Endothelial cell of umbilical vein (primary cell): Measurements from ENCODE around the gene MARK2. TPM values are rescaled to one million over a fixed set of nuclear protein-coding genes. Genes with fewer than 3 reads are reported as not detected.

Experiments used
- BruUV-seq: library from RNA; stranded (reverse); fragments of 400-500 nt; replicated peaks from 2 replicates; lab custom pipeline; 2021; lab: Mats Ljungman, UMichigan
- CTCF ChIA-PET: fragments of 300-600, 350-600 bp; sonication (Branson Sonifier 250); formaldehyde crosslinking; loops from one replicate; lab custom pipeline; 2021; ENCODE audit warnings: antibody characterized with exemption, inconsistent platforms; lab: Charles Lee
- POLR2A ChIA-PET: fragments of 300-600, 350-600 bp; sonication (Branson Sonifier 250); formaldehyde crosslinking; loops from one replicate; lab custom pipeline; 2021; ENCODE audit warnings: antibody characterized with exemption, inconsistent platforms; lab: Charles Lee
- DNase-seq: peaks from one replicate; pipeline ENCODE4 v3.0.0-alpha.2; 2011; ENCODE audit warnings: low read depth, low spot score
- FAIRE-seq: peaks from 2 replicates; lab custom pipeline; 2011; peaks lifted over from hg19 to GRCh38; lab: Jason Lieb, UNC
- H2AFZ ChIP-seq: 2 replicates; pipeline ENCODE4 v1.6.0; 2012; ENCODE audit warnings: low read depth, low read length, control low read depth, inconsistent platforms
- H3K27ac ChIP-seq: 2 replicates; pipeline ENCODE4 v1.5.1; 2011; ENCODE audit warnings: low read depth, mild to moderate bottlenecking, control low read depth, low read length, moderate library complexity; ENCODE audit not compliant: insufficient read depth
- H3K27me3 ChIP-seq, 2 experiments: 2 replicates each; pipeline versions ENCODE4 v1.6.0 to v1.6.1; 2011; ENCODE audit warnings: low read length in 2 of 2, mixed read lengths in 1 of 2; ENCODE audit not compliant: control insufficient read depth in 2 of 2, insufficient read depth in 2 of 2
- H3K36me3 ChIP-seq, 2 experiments: 2 replicates in 1 of 2; 3 replicates in 1 of 2; pipeline ENCODE4 v1.5.1; 2011; ENCODE audit warnings: low read length in 2 of 2, mild to moderate bottlenecking in 1 of 2, moderate library complexity in 1 of 2; ENCODE audit not compliant: control insufficient read depth in 2 of 2, insufficient read depth in 2 of 2; ENCODE audit errors: extremely low read depth in 1 of 2
- H3K4me1 ChIP-seq: 3 replicates; pipeline ENCODE4 v1.5.1; 2011; ENCODE audit warnings: mild to moderate bottlenecking, low read length; ENCODE audit not compliant: control insufficient read depth, insufficient read depth; ENCODE audit errors: extremely low read depth
- H3K4me2 ChIP-seq: 2 replicates; pipeline ENCODE4 v1.6.1; 2011; ENCODE audit warnings: low read length, control low read depth, mixed read lengths; ENCODE audit not compliant: insufficient read depth
- H3K4me3 ChIP-seq, 3 experiments: fragments of 200-600 bp in 1 of 3; sonication (generic), shearing (Covaris generic) in 1 of 3; replicated peaks in 1 of 3; 2 replicates each; pipeline ENCODE4 v1.5.1; 2011 to 2016; ENCODE audit warnings: control low read depth in 3 of 3, low read length in 3 of 3, mild to moderate bottlenecking in 2 of 3, inconsistent platforms in 1 of 3, low read depth in 1 of 3, moderate library complexity in 1 of 3; ENCODE audit not compliant: insufficient read depth in 1 of 3
- H3K79me2 ChIP-seq: 2 replicates; pipeline ENCODE4 v1.6.0; 2012; ENCODE audit warnings: low read length, inconsistent platforms; ENCODE audit not compliant: control insufficient read depth, insufficient read depth
- H3K9ac ChIP-seq: replicated peaks from 2 replicates; pipeline ENCODE3; 2011; ENCODE audit warnings: low read length, control low read depth; ENCODE audit not compliant: insufficient read depth; ENCODE audit errors: extremely low read depth
- H3K9me1 ChIP-seq: replicated peaks from 3 replicates; pipeline ENCODE4 v1.6.0; 2011; ENCODE audit warnings: mild to moderate bottlenecking, low read length; ENCODE audit not compliant: control insufficient read depth, insufficient read depth; ENCODE audit errors: extremely low read depth
- H3K9me3 ChIP-seq: replicated peaks from 2 replicates; pipeline ENCODE4 v1.5.1; 2012; ENCODE audit warnings: low read length, inconsistent platforms; ENCODE audit not compliant: control insufficient read depth, insufficient read depth
- H4K20me1 ChIP-seq: replicated peaks from 2 replicates; pipeline ENCODE3; 2011; ENCODE audit warnings: mild to moderate bottlenecking, low read length; ENCODE audit not compliant: control insufficient read depth, insufficient read depth; ENCODE audit errors: extremely low read depth
- CTCF ChIP-seq, 2 donors: IDR thresholded peaks; 1 replicate in 1 of 2; 2 replicates in 1 of 2; pipeline ENCODE4 v1.5.1; 2011; ENCODE audit warnings: low read length in 2 of 2, mild to moderate bottlenecking in 2 of 2, moderate library complexity in 2 of 2, control low read depth in 1 of 2, inconsistent platforms in 1 of 2, low read depth in 1 of 2; ENCODE audit not compliant: insufficient read depth in 1 of 2; ENCODE audit errors: extremely low read depth in 1 of 2
- EZH2 ChIP-seq: IDR thresholded peaks from 2 replicates; pipeline ENCODE4 v1.6.1; 2012; ENCODE audit warnings: borderline replicate concordance, low read depth, mild to moderate bottlenecking, moderate library complexity, low read length, inconsistent platforms; ENCODE audit not compliant: severe bottlenecking
- FOS ChIP-seq: IDR thresholded peaks from 2 replicates; pipeline ENCODE4 v1.6.1; 2011; ENCODE audit warnings: mild to moderate bottlenecking, low read length, moderate library complexity, borderline replicate concordance; ENCODE audit not compliant: insufficient read depth
- MAX ChIP-seq: IDR thresholded peaks from 2 replicates; pipeline ENCODE4 v1.6.1; 2011; ENCODE audit not compliant: insufficient read depth, insufficient read length
- MYC ChIP-seq: IDR thresholded peaks from one replicate; pipeline ENCODE4 v1.6.1; 2011; ENCODE audit warnings: mild to moderate bottlenecking, low read depth, low read length
- POLR2A ChIP-seq: IDR thresholded peaks from 2 replicates; pipeline ENCODE4 v1.6.1; 2012; ENCODE audit warnings: low read depth, mild to moderate bottlenecking, control low read depth, low read length
- POLR2AphosphoS5 ChIP-seq: IDR thresholded peaks from 2 replicates; pipeline ENCODE4 v1.6.1; 2012; ENCODE audit warnings: low read depth, mild to moderate bottlenecking, control low read depth, low read length, moderate library complexity; ENCODE audit not compliant: insufficient read depth
- dilution Hi-C: fragments of 300-500 bp; cut with MboI; formaldehyde crosslinking; loops from one replicate; pipeline ENCODE4 v1.15.0; 2019; ENCODE audit warnings: low sequenced_read_pairs; ENCODE audit not compliant: extremely low pct_ligation_motif_present
- intact Hi-C: fragments of 100-400 bp; cut with micrococcal nuclease; formaldehyde crosslinking; loops from one replicate; pipeline ENCODE4 v1.10.0; 2022
- polyA plus RNA-seq, 4 experiments: library from polyadenylated mRNA; depleted of rRNA in 3 of 4; stranded (reverse) in 3 of 4; unstranded in 1 of 4; fragments of >200 nt; gene quantifications; 2 replicates each; pipeline versions ENCODE4 v1.2.1 to v1.2.3, GENCODE V29; 2011 to 2012; ENCODE audit warnings: missing spikeins in 1 of 4
- total RNA-seq: library from RNA; stranded (reverse); gene quantifications from 2 replicates; pipeline ENCODE4 v1.2.3, GENCODE V29; 2021

MARK2 gene
- total and polyA plus RNA-seq, 2 donors (not counting 3 experiments of a cell fraction or from before 2014, with no cell fraction given) = 16.6 to 34.7 TPM

GRCh38 chr11:63887386-63887999 lies 48.6 kb downstream of the MARK2 start:
- Histone ChIP-seq H3K4me1 (peaks cover 12% of the 10 kb centered on the region), H3K27me3 (no peaks in the 10 kb centered on the region), H3K9ac (no peak overlapping the region), H3K9me1 (no peaks in the 10 kb centered on the region), H3K27ac (no peak overlapping the region), H3K36me3 (peaks cover 1 to 2% of the 10 kb centered on the region in 2 experiments), H4K20me1 (no peaks in the 10 kb centered on the region), H2AFZ (no peak overlapping the region), H3K4me2 (no peak overlapping the region), H3K4me3 (no peak overlapping the region), H3K9me3 (no peaks in the 10 kb centered on the region), H3K79me2 (peaks cover 43% of the 10 kb centered on the region)
- dilution Hi-C loops (no loop called here), intact Hi-C loops (no loop called here)
- ChIA-PET CTCF (interaction anchor here (1.0 to 2.9 kb wide), 7 partner anchors 10 to 58 kb away, joined by 3 to 8 read pairs (median 4); no protein-coding TSS in a partner anchor), POLR2A (interaction anchor here (0.6 to 1.1 kb wide), 3 partner anchors 14 to 48 kb away, joined by 3 to 7 read pairs (median 3); partner anchors contain the start of gene RCOR2)
- DNase-seq (no peak), FAIRE-seq (no peak)
- TF ChIP-seq FOS (no peak), MYC (no peak), MAX (no peak), CTCF (IDR thresholded peaks at IDR 0.05; ENCODE audit: extremely low read depth in 1 of 2, insufficient read depth in 1 of 2, low read depth in 1 of 2, low read length in 2 of 2) (no peak), POLR2A (no peak), EZH2 (no peak), POLR2AphosphoS5 (no peak)
- BruUV-seq = no TSS peak
